Osteoblast (primary cell): ENCODE measurements around the gene CUX1. TPM values are rescaled to one million over a fixed set of nuclear protein-coding genes. Genes with fewer than 3 reads are reported as not detected.

Experiments used
- DNase-seq: peaks from one replicate; pipeline ENCODE4 v3.0.0; 2011; ENCODE audit warnings: low spot score, mixed read lengths; ENCODE audit not compliant: insufficient read length; ENCODE audit errors: missing footprints
- H2AFZ ChIP-seq: 2 replicates; pipeline ENCODE4 v1.6.0; 2011; ENCODE audit warnings: mild to moderate bottlenecking, low read length
- H3K27ac ChIP-seq: 2 replicates; pipeline ENCODE4 v1.5.1; 2011; ENCODE audit warnings: mild to moderate bottlenecking, low read depth, low read length, moderate library complexity
- H3K27me3 ChIP-seq: 2 replicates; pipeline ENCODE4 v1.6.0; 2012; ENCODE audit warnings: mild to moderate bottlenecking, control low read depth, inconsistent platforms, low read length, moderate library complexity; ENCODE audit not compliant: insufficient read depth
- H3K36me3 ChIP-seq: 2 replicates; pipeline ENCODE4 v1.5.1; 2011; ENCODE audit warnings: mild to moderate bottlenecking, low read length, control low read depth, moderate library complexity; ENCODE audit not compliant: insufficient read depth
- H3K4me1 ChIP-seq: 2 replicates; pipeline ENCODE4 v1.5.1; 2011; ENCODE audit warnings: mild to moderate bottlenecking, low read length, control low read depth, moderate library complexity; ENCODE audit not compliant: insufficient read depth
- H3K4me2 ChIP-seq: 2 replicates; pipeline ENCODE4 v1.6.0; 2011; ENCODE audit warnings: mild to moderate bottlenecking, low read length; ENCODE audit not compliant: insufficient read depth
- H3K4me3 ChIP-seq: fragments of 200-600 bp; sonication (generic); 3 replicates; pipeline ENCODE4 v1.5.1; 2012; ENCODE audit warnings: mild to moderate bottlenecking, low read length, inconsistent platforms; ENCODE audit not compliant: insufficient read depth
- H3K79me2 ChIP-seq: 2 replicates; pipeline ENCODE4 v1.6.0; 2012; ENCODE audit warnings: mild to moderate bottlenecking, low read length, control low read depth, inconsistent platforms; ENCODE audit not compliant: insufficient read depth
- H3K9me3 ChIP-seq: 2 replicates; pipeline ENCODE4 v1.5.1; 2011; ENCODE audit warnings: low read depth, low read length, control low read depth
- H4K20me1 ChIP-seq: 2 replicates; pipeline ENCODE4 v1.6.0; 2012; ENCODE audit warnings: mild to moderate bottlenecking, low read length, control low read depth; ENCODE audit not compliant: insufficient read depth
- total RNA-seq: library from RNA; depleted of rRNA; stranded (reverse); fragments of >200 nt; gene quantifications from 2 replicates; pipeline ENCODE4 v1.2.3, GENCODE V29; 2012
- TF ChIP-seq, protein P1 (sequence below): IDR thresholded peaks from 2 replicates; pipeline ENCODE4 v1.5.1; 2011; ENCODE audit warnings: mild to moderate bottlenecking, low read depth, low read length, moderate library complexity; ENCODE audit errors: extremely low read depth

CUX1 gene
- total RNA-seq, 1 donor = 41.6 TPM

- DNase-seq = no peak
- Histone ChIP-seq H3K4me2 (no peak overlapping the region), H4K20me1 (peaks cover 6% of the 10 kb centered on the region), H3K4me1 (no peaks in the 10 kb centered on the region), H2AFZ (no peak overlapping the region), H3K27me3 (no peaks in the 10 kb centered on the region), H3K27ac (no peak overlapping the region), H3K4me3 (no peak overlapping the region), H3K79me2 (no peaks in the 10 kb centered on the region), H3K9me3 (no peaks in the 10 kb centered on the region), H3K36me3 (no peaks in the 10 kb centered on the region)
- TF ChIP-seq, protein P1, sequence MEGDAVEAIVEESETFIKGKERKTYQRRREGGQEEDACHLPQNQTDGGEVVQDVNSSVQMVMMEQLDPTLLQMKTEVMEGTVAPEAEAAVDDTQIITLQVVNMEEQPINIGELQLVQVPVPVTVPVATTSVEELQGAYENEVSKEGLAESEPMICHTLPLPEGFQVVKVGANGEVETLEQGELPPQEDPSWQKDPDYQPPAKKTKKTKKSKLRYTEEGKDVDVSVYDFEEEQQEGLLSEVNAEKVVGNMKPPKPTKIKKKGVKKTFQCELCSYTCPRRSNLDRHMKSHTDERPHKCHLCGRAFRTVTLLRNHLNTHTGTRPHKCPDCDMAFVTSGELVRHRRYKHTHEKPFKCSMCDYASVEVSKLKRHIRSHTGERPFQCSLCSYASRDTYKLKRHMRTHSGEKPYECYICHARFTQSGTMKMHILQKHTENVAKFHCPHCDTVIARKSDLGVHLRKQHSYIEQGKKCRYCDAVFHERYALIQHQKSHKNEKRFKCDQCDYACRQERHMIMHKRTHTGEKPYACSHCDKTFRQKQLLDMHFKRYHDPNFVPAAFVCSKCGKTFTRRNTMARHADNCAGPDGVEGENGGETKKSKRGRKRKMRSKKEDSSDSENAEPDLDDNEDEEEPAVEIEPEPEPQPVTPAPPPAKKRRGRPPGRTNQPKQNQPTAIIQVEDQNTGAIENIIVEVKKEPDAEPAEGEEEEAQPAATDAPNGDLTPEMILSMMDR = no peak
These were observed 332.0 kb downstream of the CUX1 start for GRCh38 chr7:102149416-102149815.

- Histone ChIP-seq H2AFZ (no peak overlapping the region), H3K4me3 (no peak overlapping the region), H3K36me3 (no peaks in the 10 kb centered on the region), H3K27ac (no peak overlapping the region), H3K4me2 (no peak overlapping the region), H3K9me3 (no peaks in the 10 kb centered on the region), H3K27me3 (no peaks in the 10 kb centered on the region), H4K20me1 (peaks cover 6% of the 10 kb centered on the region), H3K79me2 (no peaks in the 10 kb centered on the region), H3K4me1 (no peaks in the 10 kb centered on the region)
- DNase-seq = no peak
- TF ChIP-seq, protein P1 = no peak
These were observed 332.8 kb downstream of the CUX1 start for GRCh38 chr7:102150266-102150665.

DNA sequence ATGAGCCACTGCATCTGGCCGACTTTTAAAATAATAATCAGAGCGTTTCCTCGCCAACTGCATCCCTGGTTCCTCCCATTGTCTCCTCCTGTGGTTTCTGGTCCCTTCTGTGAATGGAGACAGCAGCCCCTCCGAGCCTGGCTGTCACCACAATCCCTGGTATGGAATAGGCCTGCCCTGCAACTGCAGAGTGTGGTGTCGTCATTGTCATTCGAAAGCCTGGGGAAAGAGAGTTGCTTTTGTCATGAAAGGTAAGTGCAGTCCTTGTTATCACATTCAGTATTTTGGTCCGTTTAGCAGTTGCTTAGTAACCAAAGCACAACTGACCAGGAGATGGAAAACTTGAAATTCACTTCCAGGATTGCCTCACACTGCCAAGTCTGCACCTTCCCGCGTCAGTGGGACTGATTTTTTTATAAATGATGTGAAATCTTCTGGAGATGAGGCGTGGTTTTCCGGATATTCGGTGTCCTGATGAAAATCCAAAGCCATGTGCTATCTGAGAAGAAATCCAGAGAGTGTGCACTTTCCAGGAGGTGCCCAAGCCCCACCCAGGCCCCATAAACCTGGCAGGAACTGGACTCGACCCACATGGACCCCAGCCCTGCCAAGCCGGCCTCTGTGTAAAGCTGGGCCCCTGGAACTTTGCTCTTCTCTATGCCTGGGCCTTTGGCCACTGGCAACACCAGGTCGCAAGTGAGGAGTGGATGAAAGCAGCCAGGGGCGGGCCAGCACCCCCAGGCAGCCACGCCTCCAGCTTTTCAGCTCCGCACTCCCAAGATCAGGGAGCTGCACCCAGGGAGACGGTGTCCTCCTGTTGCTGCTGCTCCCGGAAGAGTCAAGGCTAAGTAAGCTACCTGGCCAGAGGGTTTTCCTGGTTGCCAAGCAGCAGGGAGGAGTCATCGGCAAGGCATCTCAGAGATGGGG lies 335.5 kb downstream of the CUX1 start:
- DNase-seq = no peak
- H3K79me2 ChIP-seq = no peaks in the 10 kb centered on the region

DNA sequence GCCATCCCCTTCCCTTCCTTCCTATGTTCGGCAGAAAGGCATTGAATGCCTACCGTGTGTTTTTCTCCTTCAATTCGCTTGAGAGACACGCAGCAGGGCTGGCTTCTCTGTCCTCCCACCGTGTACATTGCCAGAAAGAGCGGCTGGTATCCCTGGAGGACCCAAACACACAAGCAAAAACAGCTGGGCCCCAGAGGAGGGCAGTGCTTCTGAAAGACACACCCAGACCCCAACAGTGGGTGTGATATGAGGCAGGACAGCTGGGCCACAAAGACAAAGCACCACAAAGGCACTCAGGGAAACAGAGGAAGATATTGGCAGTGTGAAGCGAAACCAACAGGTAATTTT lies 336.1 kb downstream of the CUX1 start:
- H3K27me3 ChIP-seq = no peaks in the 10 kb centered on the region
- H4K20me1 ChIP-seq = peaks cover 6% of the 10 kb centered on the region
- no peaks in the 10 kb centered on the region for H3K36me3 ChIP-seq
- H3K9me3 ChIP-seq = no peaks in the 10 kb centered on the region
- no peak for DNase-seq
- TF ChIP-seq, protein P1 = no peak
- H3K27ac ChIP-seq = no peak overlapping the region
- no peak overlapping the region for H3K4me2 ChIP-seq
- H2AFZ ChIP-seq = no peak overlapping the region
- no peaks in the 10 kb centered on the region for H3K79me2 ChIP-seq
- no peaks in the 10 kb centered on the region for H3K4me1 ChIP-seq
- no peak overlapping the region for H3K4me3 ChIP-seq

More for the DNA sequence above, 335.5 kb downstream of the CUX1 start:
- TF ChIP-seq, protein P1 = no peak
- Histone ChIP-seq H3K27ac (no peak overlapping the region), H3K9me3 (no peaks in the 10 kb centered on the region), H3K36me3 (no peaks in the 10 kb centered on the region), H4K20me1 (peaks cover 6% of the 10 kb centered on the region), H3K4me3 (no peak overlapping the region), H3K4me1 (no peaks in the 10 kb centered on the region), H3K4me2 (no peak overlapping the region), H3K27me3 (no peaks in the 10 kb centered on the region), H2AFZ (no peak overlapping the region)
